HEK293 (cell line): Measurements from ENCODE around the gene HDAC7.

Experiments
- ZNF768 ChIP-seq: fragments of 450-650 bp; formaldehyde crosslinking; IDR thresholded peaks from 2 replicates; pipeline ENCODE4 v1.5.1; 2018; ENCODE audit warnings: missing biosample characterization, mild to moderate bottlenecking, missing genetic modification characterization
- TF ChIP-seq, protein P1 (sequence below): fragments of 450-650 bp; formaldehyde crosslinking; IDR thresholded peaks from 2 replicates; pipeline ENCODE4 v1.5.1; 2016; ENCODE audit warnings: missing biosample characterization, missing genetic modification characterization
- TF ChIP-seq, protein P2 (sequence below): fragments of 450-650 bp; formaldehyde crosslinking; IDR thresholded peaks from 2 replicates; pipeline ENCODE4 v1.5.1; 2017; ENCODE audit warnings: missing biosample characterization, missing genetic modification characterization
- TF ChIP-seq, protein P3 (sequence below): fragments of 450-650 bp; formaldehyde crosslinking; IDR thresholded peaks from 2 replicates; pipeline ENCODE4 v1.5.1; 2016; ENCODE audit warnings: missing biosample characterization, missing genetic modification characterization
- TF ChIP-seq, protein P4 (sequence below): fragments of 450-650 bp; formaldehyde crosslinking; IDR thresholded peaks from 2 replicates; pipeline ENCODE4 v1.5.1; 2016; ENCODE audit warnings: missing biosample characterization, missing genetic modification characterization, low read depth

DNA sequence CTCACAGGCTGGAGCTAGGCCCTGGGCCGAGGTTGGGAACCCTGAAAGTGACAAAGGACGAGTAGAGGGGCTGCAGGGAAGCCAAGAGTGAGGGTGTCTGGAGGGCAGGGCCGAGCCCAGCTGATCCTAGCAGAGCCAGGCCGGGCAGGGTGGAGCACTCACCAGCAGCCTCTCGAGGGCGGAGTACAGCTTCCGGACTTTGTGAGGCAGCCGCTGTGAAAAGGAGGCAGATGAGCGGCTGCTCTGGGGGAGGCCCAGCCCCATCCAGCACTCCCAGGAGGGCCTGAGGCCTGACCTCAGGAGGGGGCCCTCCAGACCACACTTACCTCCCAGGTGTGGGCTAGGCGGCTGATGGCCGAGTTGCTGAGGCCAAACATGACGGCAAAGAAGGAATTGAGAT is 79.7 kb downstream of the HDAC7 start:
- TF ChIP-seq, protein P1, sequence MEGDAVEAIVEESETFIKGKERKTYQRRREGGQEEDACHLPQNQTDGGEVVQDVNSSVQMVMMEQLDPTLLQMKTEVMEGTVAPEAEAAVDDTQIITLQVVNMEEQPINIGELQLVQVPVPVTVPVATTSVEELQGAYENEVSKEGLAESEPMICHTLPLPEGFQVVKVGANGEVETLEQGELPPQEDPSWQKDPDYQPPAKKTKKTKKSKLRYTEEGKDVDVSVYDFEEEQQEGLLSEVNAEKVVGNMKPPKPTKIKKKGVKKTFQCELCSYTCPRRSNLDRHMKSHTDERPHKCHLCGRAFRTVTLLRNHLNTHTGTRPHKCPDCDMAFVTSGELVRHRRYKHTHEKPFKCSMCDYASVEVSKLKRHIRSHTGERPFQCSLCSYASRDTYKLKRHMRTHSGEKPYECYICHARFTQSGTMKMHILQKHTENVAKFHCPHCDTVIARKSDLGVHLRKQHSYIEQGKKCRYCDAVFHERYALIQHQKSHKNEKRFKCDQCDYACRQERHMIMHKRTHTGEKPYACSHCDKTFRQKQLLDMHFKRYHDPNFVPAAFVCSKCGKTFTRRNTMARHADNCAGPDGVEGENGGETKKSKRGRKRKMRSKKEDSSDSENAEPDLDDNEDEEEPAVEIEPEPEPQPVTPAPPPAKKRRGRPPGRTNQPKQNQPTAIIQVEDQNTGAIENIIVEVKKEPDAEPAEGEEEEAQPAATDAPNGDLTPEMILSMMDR: no peak
- TF ChIP-seq, protein P2, sequence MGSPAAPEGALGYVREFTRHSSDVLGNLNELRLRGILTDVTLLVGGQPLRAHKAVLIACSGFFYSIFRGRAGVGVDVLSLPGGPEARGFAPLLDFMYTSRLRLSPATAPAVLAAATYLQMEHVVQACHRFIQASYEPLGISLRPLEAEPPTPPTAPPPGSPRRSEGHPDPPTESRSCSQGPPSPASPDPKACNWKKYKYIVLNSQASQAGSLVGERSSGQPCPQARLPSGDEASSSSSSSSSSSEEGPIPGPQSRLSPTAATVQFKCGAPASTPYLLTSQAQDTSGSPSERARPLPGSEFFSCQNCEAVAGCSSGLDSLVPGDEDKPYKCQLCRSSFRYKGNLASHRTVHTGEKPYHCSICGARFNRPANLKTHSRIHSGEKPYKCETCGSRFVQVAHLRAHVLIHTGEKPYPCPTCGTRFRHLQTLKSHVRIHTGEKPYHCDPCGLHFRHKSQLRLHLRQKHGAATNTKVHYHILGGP (tag by site-specific recombination): no peak
- TF ChIP-seq ZNF768 (tag by site-specific recombination): no peak
- TF ChIP-seq, protein P3, sequence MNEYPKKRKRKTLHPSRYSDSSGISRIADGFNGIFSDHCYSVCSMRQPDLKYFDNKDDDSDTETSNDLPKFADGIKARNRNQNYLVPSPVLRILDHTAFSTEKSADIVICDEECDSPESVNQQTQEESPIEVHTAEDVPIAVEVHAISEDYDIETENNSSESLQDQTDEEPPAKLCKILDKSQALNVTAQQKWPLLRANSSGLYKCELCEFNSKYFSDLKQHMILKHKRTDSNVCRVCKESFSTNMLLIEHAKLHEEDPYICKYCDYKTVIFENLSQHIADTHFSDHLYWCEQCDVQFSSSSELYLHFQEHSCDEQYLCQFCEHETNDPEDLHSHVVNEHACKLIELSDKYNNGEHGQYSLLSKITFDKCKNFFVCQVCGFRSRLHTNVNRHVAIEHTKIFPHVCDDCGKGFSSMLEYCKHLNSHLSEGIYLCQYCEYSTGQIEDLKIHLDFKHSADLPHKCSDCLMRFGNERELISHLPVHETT (tag by site-specific recombination): no peak
- TF ChIP-seq, protein P4, sequence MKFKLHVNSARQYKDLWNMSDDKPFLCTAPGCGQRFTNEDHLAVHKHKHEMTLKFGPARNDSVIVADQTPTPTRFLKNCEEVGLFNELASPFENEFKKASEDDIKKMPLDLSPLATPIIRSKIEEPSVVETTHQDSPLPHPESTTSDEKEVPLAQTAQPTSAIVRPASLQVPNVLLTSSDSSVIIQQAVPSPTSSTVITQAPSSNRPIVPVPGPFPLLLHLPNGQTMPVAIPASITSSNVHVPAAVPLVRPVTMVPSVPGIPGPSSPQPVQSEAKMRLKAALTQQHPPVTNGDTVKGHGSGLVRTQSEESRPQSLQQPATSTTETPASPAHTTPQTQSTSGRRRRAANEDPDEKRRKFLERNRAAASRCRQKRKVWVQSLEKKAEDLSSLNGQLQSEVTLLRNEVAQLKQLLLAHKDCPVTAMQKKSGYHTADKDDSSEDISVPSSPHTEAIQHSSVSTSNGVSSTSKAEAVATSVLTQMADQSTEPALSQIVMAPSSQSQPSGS (tag by site-specific recombination): no peak
